ENCODE measurements around the gene GPHN. TPM values are rescaled to one million over a fixed set of nuclear protein-coding genes. Genes with fewer than 3 reads are reported as not detected.

The GPHN gene
- total RNA-seq, 2 experiments from 2014 or later, result 10.0 to 10.7 TPM

DNA sequence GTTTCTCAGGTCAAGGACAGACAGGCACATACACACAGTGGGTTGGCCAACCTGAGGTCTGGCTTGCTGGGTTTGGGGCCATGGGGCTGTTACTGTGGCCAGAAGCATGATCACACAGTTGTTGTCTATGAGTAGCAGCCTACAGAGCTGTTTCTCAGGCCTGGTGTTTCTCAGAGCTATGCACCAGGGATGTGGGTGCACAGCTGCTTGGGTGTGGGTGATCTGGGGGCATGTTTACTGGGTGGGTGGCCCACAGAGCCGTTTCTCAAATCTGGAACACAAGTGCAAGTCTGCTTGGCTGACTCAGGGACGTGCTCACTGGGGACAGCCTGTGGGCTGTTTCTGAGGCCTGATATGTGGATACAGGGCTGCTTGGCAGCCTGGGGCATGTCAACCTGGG lies 710.2 kb downstream of the GPHN start:
- TF ChIP-seq, protein P1, sequence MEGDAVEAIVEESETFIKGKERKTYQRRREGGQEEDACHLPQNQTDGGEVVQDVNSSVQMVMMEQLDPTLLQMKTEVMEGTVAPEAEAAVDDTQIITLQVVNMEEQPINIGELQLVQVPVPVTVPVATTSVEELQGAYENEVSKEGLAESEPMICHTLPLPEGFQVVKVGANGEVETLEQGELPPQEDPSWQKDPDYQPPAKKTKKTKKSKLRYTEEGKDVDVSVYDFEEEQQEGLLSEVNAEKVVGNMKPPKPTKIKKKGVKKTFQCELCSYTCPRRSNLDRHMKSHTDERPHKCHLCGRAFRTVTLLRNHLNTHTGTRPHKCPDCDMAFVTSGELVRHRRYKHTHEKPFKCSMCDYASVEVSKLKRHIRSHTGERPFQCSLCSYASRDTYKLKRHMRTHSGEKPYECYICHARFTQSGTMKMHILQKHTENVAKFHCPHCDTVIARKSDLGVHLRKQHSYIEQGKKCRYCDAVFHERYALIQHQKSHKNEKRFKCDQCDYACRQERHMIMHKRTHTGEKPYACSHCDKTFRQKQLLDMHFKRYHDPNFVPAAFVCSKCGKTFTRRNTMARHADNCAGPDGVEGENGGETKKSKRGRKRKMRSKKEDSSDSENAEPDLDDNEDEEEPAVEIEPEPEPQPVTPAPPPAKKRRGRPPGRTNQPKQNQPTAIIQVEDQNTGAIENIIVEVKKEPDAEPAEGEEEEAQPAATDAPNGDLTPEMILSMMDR (IDR thresholded peaks at IDR 0.05), result no peak
- Mint-ChIP-seq H3K4me1 (ENCODE audit: low read depth) (no peaks in the 10 kb centered on the region), H3K27ac (no peak overlapping the region), H3K27me3 (no peaks in the 10 kb centered on the region), H3K9me3 (no peaks in the 10 kb centered on the region), H3K36me3 (ENCODE audit: low read depth) (no peaks in the 10 kb centered on the region), H3K4me3 (no peak overlapping the region)
- Histone ChIP-seq H3K4me3 (ENCODE audit: low read length) (no peak overlapping the region), H3K27me3 (ENCODE audit: control insufficient read depth in 1 of 2, insufficient read depth in 2 of 2, low read length in 2 of 2) (no peaks in the 10 kb centered on the region), H3K9me3 (ENCODE audit: control insufficient read depth in 1 of 2, insufficient read depth in 1 of 2, low read length in 2 of 2) (no peaks in the 10 kb centered on the region), H3K36me3 (ENCODE audit: insufficient read depth, low read length) (no peaks in the 10 kb centered on the region), H3K27ac (ENCODE audit: low read depth in 1 of 2, low read length in 2 of 2) (no peak overlapping the region), H3K4me1 (ENCODE audit: insufficient read depth, low read length) (no peaks in the 10 kb centered on the region)
- CTCF ChIA-PET, result no interaction called here
- POLR2A ChIA-PET, result no interaction called here
- intact Hi-C loops (cut with DNase I, micrococcal nuclease), result no loop called here
- no peak for DNase-seq
- ATAC-seq (ENCODE audit: poor library complexity), result no peak

DNA sequence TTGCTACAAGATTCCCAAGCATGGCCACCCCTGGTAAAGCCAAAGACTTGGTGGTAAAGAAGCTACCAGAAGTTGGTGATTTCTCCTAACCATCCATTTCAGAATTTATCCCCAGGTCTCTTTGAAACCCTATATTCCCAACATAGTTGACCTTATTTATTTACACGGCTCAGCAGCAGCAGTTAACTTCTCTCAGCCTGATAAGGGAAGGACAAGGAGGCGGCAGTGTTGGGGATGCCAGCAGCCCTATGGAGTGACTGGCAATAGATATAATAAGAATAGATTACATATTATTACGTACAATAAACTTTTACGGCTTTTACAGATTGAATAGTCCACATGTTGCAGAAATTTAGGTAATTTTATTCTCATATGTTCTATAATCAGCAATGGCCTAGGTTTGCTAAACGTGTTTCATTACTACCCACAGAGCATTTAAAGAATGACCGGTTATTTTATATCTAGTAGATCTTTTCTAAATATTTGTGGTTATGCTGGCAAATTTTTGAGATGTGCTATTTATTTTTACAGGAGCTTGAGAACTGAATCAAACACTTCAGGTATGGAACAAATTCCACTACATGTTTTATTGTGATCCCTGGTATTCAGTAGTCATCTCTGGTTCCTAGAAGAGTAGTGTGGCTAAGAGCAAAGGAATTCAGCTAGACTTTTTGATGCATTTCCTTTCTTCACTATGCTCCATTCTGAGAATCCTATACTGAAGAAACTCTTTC lies 713.5 kb downstream of the GPHN start:
- TF ChIP-seq, protein P1 (IDR thresholded peaks at IDR 0.05), result no peak
- no peaks in the 10 kb centered on the region for H3K27me3 ChIP-seq (ENCODE audit: control insufficient read depth in 1 of 2, insufficient read depth in 2 of 2, low read length in 2 of 2)
- Mint-ChIP-seq H3K4me3 (no peak overlapping the region), H3K27ac (no peak overlapping the region), H3K36me3 (ENCODE audit: low read depth) (no peaks in the 10 kb centered on the region), H3K4me1 (ENCODE audit: low read depth) (no peaks in the 10 kb centered on the region), H3K9me3 (no peaks in the 10 kb centered on the region), H3K27me3 (no peaks in the 10 kb centered on the region)
- H3K4me1 ChIP-seq (ENCODE audit: insufficient read depth, low read length), result no peaks in the 10 kb centered on the region
- CTCF ChIA-PET, result no interaction called here
- no peak overlapping the region for H3K4me3 ChIP-seq (ENCODE audit: low read length)
- no peak for ATAC-seq (ENCODE audit: poor library complexity)
- no peaks in the 10 kb centered on the region for H3K36me3 ChIP-seq (ENCODE audit: insufficient read depth, low read length)
- no peak for DNase-seq
- H3K9me3 ChIP-seq (ENCODE audit: control insufficient read depth in 1 of 2, insufficient read depth in 1 of 2, low read length in 2 of 2), result no peaks in the 10 kb centered on the region
- POLR2A ChIA-PET, result no interaction called here
- no peak overlapping the region for H3K27ac ChIP-seq (ENCODE audit: low read depth in 1 of 2, low read length in 2 of 2)
- intact Hi-C loops (cut with DNase I, micrococcal nuclease), result no loop called here

DNA sequence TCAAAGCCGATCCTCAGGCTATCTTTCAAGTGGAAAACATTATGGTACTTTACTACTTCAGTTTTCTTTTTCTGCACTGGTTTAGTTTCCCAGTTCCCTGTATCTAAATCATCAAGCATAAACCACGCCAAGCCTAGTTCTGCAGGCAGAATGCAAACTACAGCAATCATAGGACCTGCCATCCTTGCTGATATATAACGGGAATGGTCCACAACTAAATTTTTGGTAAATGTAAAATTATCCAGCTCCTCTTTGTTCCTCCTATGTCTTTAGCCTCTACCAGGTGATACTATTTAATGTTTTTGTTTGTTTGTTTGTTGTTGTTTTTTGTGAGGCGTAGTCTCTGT lies 714.0 kb downstream of the GPHN start:
- ChIA-PET POLR2A (no interaction called here), CTCF (no interaction called here)
- Mint-ChIP-seq H3K27ac (no peak overlapping the region), H3K4me3 (no peak overlapping the region), H3K4me1 (ENCODE audit: low read depth) (no peaks in the 10 kb centered on the region), H3K9me3 (no peaks in the 10 kb centered on the region), H3K27me3 (no peaks in the 10 kb centered on the region), H3K36me3 (ENCODE audit: low read depth) (no peaks in the 10 kb centered on the region)
- ATAC-seq (ENCODE audit: poor library complexity) (no peak), DNase-seq (no peak)
- no peak overlapping the region for H3K4me3 ChIP-seq (ENCODE audit: low read length)
- no peak overlapping the region for H3K27ac ChIP-seq (ENCODE audit: low read depth in 1 of 2, low read length in 2 of 2)
- no peaks in the 10 kb centered on the region for H3K4me1 ChIP-seq (ENCODE audit: insufficient read depth, low read length)
- no peaks in the 10 kb centered on the region for H3K9me3 ChIP-seq (ENCODE audit: control insufficient read depth in 1 of 2, insufficient read depth in 1 of 2, low read length in 2 of 2)
- intact Hi-C loops (cut with DNase I, micrococcal nuclease), result no loop called here
- no peaks in the 10 kb centered on the region for H3K27me3 ChIP-seq (ENCODE audit: control insufficient read depth in 1 of 2, insufficient read depth in 2 of 2, low read length in 2 of 2)
- no peaks in the 10 kb centered on the region for H3K36me3 ChIP-seq (ENCODE audit: insufficient read depth, low read length)
- TF ChIP-seq, protein P1 (IDR thresholded peaks at IDR 0.05), result no peak
